ENCODE results near the gene VEZT.

The VEZT gene

GRCh38 chr12:95339086-95339788, 121.6 kb downstream of the VEZT start:
- no peak overlapping the region for H3K4me2 ChIP-seq (ENCODE audit: insufficient read depth, low read length)
- no peaks in the 10 kb centered on the region for H3K79me2 ChIP-seq (ENCODE audit: insufficient read depth, low read length)
- peaks cover 10% of the 10 kb centered on the region for H3K4me1 ChIP-seq (ENCODE audit: insufficient read depth, low read length)
- H3K9me3 ChIP-seq (ENCODE audit: insufficient read depth, low read length, severe bottlenecking) = no peaks in the 10 kb centered on the region
- no peak overlapping the region for H3K9ac ChIP-seq (ENCODE audit: low read depth, low read length)
- no peak overlapping the region for H3K4me3 ChIP-seq (ENCODE audit: low read depth in 1 of 2, low read length in 2 of 2)
- no peaks in the 10 kb centered on the region for H3K27me3 ChIP-seq (ENCODE audit: insufficient read depth, low read length, poor library complexity)
- H4K20me1 ChIP-seq (ENCODE audit: insufficient read depth, low read length) = no peaks in the 10 kb centered on the region
- ATAC-seq (ENCODE audit: insufficient read depth, low read depth) (no peak), DNase-seq (no peak)
- H3K36me3 ChIP-seq (ENCODE audit: insufficient read depth, low read length) = no peaks in the 10 kb centered on the region
- no peak for TF ChIP-seq EZH2 (IDR thresholded peaks at IDR 0.05; ENCODE audit: borderline replicate concordance, low read depth, low read length, severe bottlenecking)
- TF ChIP-seq, protein P1, sequence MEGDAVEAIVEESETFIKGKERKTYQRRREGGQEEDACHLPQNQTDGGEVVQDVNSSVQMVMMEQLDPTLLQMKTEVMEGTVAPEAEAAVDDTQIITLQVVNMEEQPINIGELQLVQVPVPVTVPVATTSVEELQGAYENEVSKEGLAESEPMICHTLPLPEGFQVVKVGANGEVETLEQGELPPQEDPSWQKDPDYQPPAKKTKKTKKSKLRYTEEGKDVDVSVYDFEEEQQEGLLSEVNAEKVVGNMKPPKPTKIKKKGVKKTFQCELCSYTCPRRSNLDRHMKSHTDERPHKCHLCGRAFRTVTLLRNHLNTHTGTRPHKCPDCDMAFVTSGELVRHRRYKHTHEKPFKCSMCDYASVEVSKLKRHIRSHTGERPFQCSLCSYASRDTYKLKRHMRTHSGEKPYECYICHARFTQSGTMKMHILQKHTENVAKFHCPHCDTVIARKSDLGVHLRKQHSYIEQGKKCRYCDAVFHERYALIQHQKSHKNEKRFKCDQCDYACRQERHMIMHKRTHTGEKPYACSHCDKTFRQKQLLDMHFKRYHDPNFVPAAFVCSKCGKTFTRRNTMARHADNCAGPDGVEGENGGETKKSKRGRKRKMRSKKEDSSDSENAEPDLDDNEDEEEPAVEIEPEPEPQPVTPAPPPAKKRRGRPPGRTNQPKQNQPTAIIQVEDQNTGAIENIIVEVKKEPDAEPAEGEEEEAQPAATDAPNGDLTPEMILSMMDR (IDR thresholded peaks at IDR 0.05; ENCODE audit: borderline replicate concordance, extremely low read depth, low read length, poor library complexity, severe bottlenecking) = no peak
- no peak overlapping the region for H3K27ac ChIP-seq (ENCODE audit: low read length)
- H2AFZ ChIP-seq (ENCODE audit: low read depth, low read length) = no peak overlapping the region

GRCh38 chr12:95342008-95342407, 124.4 kb downstream of the VEZT start:
- Histone ChIP-seq H2AFZ (ENCODE audit: low read depth, low read length) (no peak overlapping the region), H3K36me3 (ENCODE audit: insufficient read depth, low read length) (no peaks in the 10 kb centered on the region), H3K79me2 (ENCODE audit: insufficient read depth, low read length) (no peaks in the 10 kb centered on the region), H3K27ac (ENCODE audit: low read length) (no peak overlapping the region), H3K4me2 (ENCODE audit: insufficient read depth, low read length) (no peak overlapping the region), H4K20me1 (ENCODE audit: insufficient read depth, low read length) (no peaks in the 10 kb centered on the region), H3K9me3 (ENCODE audit: insufficient read depth, low read length, severe bottlenecking) (no peaks in the 10 kb centered on the region), H3K4me3 (ENCODE audit: low read depth in 1 of 2, low read length in 2 of 2) (no peak overlapping the region), H3K4me1 (ENCODE audit: insufficient read depth, low read length) (no peaks in the 10 kb centered on the region), H3K9ac (ENCODE audit: low read depth, low read length) (no peak overlapping the region), H3K27me3 (ENCODE audit: insufficient read depth, low read length, poor library complexity) (no peaks in the 10 kb centered on the region)
- DNase-seq (no peak), ATAC-seq (ENCODE audit: insufficient read depth, low read depth) (no peak)
- TF ChIP-seq, protein P1 (IDR thresholded peaks at IDR 0.05; ENCODE audit: borderline replicate concordance, extremely low read depth, low read length, poor library complexity, severe bottlenecking) = no peak
- no peak for TF ChIP-seq EZH2 (IDR thresholded peaks at IDR 0.05; ENCODE audit: borderline replicate concordance, low read depth, low read length, severe bottlenecking)

GRCh38 chr12:95343461-95344230, 126.0 kb downstream of the VEZT start:
- ATAC-seq (ENCODE audit: insufficient read depth, low read depth) (no peak), DNase-seq (no peak)
- TF ChIP-seq, protein P1 (IDR thresholded peaks at IDR 0.05; ENCODE audit: borderline replicate concordance, extremely low read depth, low read length, poor library complexity, severe bottlenecking) = no peak
- no peak for TF ChIP-seq EZH2 (IDR thresholded peaks at IDR 0.05; ENCODE audit: borderline replicate concordance, low read depth, low read length, severe bottlenecking)
- Histone ChIP-seq H3K36me3 (ENCODE audit: insufficient read depth, low read length) (no peaks in the 10 kb centered on the region), H3K4me1 (ENCODE audit: insufficient read depth, low read length) (no peaks in the 10 kb centered on the region), H2AFZ (ENCODE audit: low read depth, low read length) (no peak overlapping the region), H3K9me3 (ENCODE audit: insufficient read depth, low read length, severe bottlenecking) (no peaks in the 10 kb centered on the region), H3K4me2 (ENCODE audit: insufficient read depth, low read length) (no peak overlapping the region), H3K27ac (ENCODE audit: low read length) (no peak overlapping the region), H3K27me3 (ENCODE audit: insufficient read depth, low read length, poor library complexity) (no peaks in the 10 kb centered on the region), H3K4me3 (ENCODE audit: low read depth in 1 of 2, low read length in 2 of 2) (no peak overlapping the region), H3K9ac (ENCODE audit: low read depth, low read length) (no peak overlapping the region), H4K20me1 (ENCODE audit: insufficient read depth, low read length) (no peaks in the 10 kb centered on the region), H3K79me2 (ENCODE audit: insufficient read depth, low read length) (no peaks in the 10 kb centered on the region)
